Breast epithelium (tissue), 4 donors: ENCODE data around the gene HOXD9. TPM values are rescaled to one million over a fixed set of nuclear protein-coding genes. Genes with fewer than 3 reads are reported as not detected.

Experiments used
- DNase-seq, 2 donors: peaks; one replicate each; pipeline ENCODE4 v3.0.0-alpha.2; 2019; ENCODE audit warnings: low spot score in 2 of 2
- H3K27ac ChIP-seq, 2 donors: fragments of 200-600 bp; sonication (generic) in 1 of 2; one replicate each; pipeline ENCODE4 v1.5.1; 2016 to 2019; ENCODE audit warnings: mild to moderate bottlenecking in 1 of 2
- H3K27me3 ChIP-seq, 2 donors: fragments of 200-600 bp; sonication (generic) in 1 of 2; one replicate each; pipeline versions ENCODE4 v1.5.1 to v1.6.0; 2017 to 2019; ENCODE audit warnings: control low read depth in 1 of 2, mild to moderate bottlenecking in 1 of 2
- H3K36me3 ChIP-seq: fragments of 200-600 bp; one replicate; pipeline ENCODE4 v1.5.1; 2019
- H3K4me1 ChIP-seq, 2 donors: fragments of 200-600 bp; sonication (generic); one replicate each; pipeline ENCODE4 v1.5.1; 2016 to 2019; ENCODE audit warnings: control low read depth in 1 of 2
- H3K4me3 ChIP-seq, 3 donors: fragments of 200-600 bp; sonication (generic); 1 replicate in 2 of 3; 2 replicates in 1 of 3; pipeline ENCODE4 v1.5.1; 2016 to 2019; ENCODE audit warnings: mild to moderate bottlenecking in 3 of 3, moderate library complexity in 2 of 3
- H3K9me3 ChIP-seq, 2 donors: fragments of 200-600 bp; sonication (generic) in 1 of 2; one replicate each; pipeline ENCODE4 v1.5.1; 2016 to 2019; ENCODE audit warnings: control low read depth in 1 of 2
- POLR2A ChIP-seq: fragments of 450-650 bp; IDR thresholded peaks from one replicate; pipeline ENCODE4 v1.6.1; 2016; ENCODE audit warnings: antibody characterized with exemption, mild to moderate bottlenecking, moderate library complexity
- POLR2AphosphoS5 ChIP-seq, 3 donors: sonication (generic); formaldehyde crosslinking; IDR thresholded peaks; one replicate each; pipeline ENCODE4 v1.6.1; 2017; ENCODE audit warnings: antibody characterized with exemption in 3 of 3
- intact Hi-C: fragments of 100-400 bp; cut with DNase I; formaldehyde crosslinking; loops from one replicate; pipeline ENCODE4 v1.15.1; 2023; ENCODE audit warnings: low total_unique reads
- total RNA-seq, 3 donors: library from RNA; depleted of rRNA; stranded (reverse); fragments of >200 nt; gene quantifications; one replicate each; pipeline ENCODE4 v1.1.0, GENCODE V29; 2016
- TF ChIP-seq, protein P1 (sequence below), 3 donors: fragments of 450-650 bp; IDR thresholded peaks; one replicate each; pipeline ENCODE4 v1.5.1; 2016 to 2017; ENCODE audit warnings: antibody characterized with exemption in 3 of 3, mild to moderate bottlenecking in 3 of 3, moderate library complexity in 3 of 3

The HOXD9 gene
- total RNA-seq, 3 donors from 2014 or later = 2.4 to 17.0 (median 2.8) TPM

DNA sequence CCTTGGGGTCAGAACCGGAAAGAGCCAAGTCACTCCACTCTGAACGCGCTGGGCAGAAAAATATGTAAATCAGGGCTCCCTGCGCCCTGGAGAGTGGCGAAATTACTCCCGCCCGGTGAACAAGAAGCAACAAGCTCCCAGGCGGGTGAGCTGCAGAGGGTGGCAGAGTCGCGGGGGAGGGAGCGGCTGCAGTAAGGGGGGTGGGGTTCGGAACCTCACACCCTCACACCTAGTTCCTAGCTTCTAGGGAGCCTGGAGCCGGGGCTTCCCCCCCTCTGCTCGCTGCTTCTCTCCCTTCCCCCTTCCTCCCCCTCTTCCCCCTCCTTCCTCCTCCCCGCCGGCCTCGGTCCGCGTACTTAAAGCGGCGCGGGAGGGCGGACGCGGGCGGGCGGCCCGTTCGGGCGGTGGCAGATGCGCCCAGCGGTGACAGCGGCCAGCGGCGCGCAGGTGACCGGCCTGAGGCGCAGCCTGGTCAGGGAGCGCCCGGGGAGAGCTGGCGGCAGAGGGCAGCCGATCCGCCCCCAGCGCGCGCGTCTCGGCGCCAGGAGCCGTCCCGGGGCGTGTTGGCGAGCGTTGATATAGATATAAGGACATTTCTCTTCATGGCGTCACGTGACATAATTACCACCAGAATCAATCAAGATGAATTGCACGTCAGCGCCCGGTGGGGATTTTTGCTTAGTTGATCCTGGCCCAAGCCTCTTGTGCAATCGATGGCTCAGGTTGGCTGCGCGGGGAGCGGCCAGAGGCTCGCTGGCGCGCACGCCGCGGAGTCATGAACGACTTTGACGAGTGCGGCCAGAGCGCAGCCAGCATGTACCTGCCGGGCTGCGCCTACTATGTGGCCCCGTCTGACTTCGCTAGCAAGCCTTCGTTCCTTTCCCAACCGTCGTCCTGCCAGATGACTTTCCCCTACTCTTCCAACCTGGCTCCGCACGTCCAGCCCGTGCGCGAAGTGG lies 15.7 kb upstream of the HOXD9 start, which contains the start of gene HOXD11:
Gene HOXD11 (plus strand): TSS at position 700 of the 959 bp plus-strand sequence. CDS start 76 bp downstream, at position 776.
- Histone ChIP-seq H3K4me1 (peaks cover 0 to 4% of the 10 kb centered on the region in 2 donors), H3K27me3 (peaks cover 28 to 98% of the 10 kb centered on the region in 2 donors), H3K9me3 (no peaks in the 10 kb centered on the region), H3K4me3 (peak within 1 kb of the TSS; percentile 24 to 68 (median 43)), H3K36me3 (no peaks in the 10 kb centered on the region), H3K27ac (no peak within 1 kb of the TSS)
- TF ChIP-seq, protein P1, sequence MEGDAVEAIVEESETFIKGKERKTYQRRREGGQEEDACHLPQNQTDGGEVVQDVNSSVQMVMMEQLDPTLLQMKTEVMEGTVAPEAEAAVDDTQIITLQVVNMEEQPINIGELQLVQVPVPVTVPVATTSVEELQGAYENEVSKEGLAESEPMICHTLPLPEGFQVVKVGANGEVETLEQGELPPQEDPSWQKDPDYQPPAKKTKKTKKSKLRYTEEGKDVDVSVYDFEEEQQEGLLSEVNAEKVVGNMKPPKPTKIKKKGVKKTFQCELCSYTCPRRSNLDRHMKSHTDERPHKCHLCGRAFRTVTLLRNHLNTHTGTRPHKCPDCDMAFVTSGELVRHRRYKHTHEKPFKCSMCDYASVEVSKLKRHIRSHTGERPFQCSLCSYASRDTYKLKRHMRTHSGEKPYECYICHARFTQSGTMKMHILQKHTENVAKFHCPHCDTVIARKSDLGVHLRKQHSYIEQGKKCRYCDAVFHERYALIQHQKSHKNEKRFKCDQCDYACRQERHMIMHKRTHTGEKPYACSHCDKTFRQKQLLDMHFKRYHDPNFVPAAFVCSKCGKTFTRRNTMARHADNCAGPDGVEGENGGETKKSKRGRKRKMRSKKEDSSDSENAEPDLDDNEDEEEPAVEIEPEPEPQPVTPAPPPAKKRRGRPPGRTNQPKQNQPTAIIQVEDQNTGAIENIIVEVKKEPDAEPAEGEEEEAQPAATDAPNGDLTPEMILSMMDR (IDR thresholded peaks at IDR 0.05) = no peak
- TF ChIP-seq POLR2A (no peak), POLR2AphosphoS5 (IDR thresholded peaks at IDR 0.05) (no peak)
- intact Hi-C loops = no loop called here
- DNase-seq = peak in 1 of 2 donors; percentile 43

DNA sequence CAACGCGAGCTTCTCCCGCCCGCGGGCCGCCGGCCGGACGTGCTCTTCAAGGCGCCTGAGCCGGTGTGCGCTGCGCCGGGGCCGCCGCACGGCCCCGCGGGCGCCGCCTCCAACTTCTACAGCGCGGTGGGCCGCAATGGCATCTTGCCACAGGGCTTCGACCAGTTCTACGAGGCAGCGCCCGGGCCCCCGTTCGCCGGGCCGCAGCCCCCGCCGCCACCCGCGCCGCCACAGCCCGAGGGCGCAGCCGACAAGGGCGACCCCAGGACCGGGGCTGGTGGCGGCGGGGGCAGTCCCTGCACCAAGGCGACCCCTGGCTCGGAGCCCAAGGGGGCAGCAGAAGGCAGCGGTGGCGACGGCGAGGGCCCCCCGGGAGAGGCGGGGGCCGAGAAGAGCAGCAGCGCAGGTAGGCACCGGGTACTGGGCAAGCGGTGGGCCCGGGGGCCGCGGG lies 14.8 kb upstream of the HOXD9 start:
- Histone ChIP-seq H3K4me1 (peaks cover 0 to 4% of the 10 kb centered on the region in 2 donors), H3K9me3 (no peaks in the 10 kb centered on the region), H3K4me3 (peak overlapping the region in 2 of 3 donors; percentile 26 to 68), H3K27ac (no peak overlapping the region), H3K27me3 (peaks cover 30 to 98% of the 10 kb centered on the region in 2 donors), H3K36me3 (no peaks in the 10 kb centered on the region)
- DNase-seq = peak in 1 of 2 donors; percentile 47
- TF ChIP-seq, protein P1 (IDR thresholded peaks at IDR 0.05) = no peak
- no peak for TF ChIP-seq POLR2A
- intact Hi-C loops = no loop called here

DNA sequence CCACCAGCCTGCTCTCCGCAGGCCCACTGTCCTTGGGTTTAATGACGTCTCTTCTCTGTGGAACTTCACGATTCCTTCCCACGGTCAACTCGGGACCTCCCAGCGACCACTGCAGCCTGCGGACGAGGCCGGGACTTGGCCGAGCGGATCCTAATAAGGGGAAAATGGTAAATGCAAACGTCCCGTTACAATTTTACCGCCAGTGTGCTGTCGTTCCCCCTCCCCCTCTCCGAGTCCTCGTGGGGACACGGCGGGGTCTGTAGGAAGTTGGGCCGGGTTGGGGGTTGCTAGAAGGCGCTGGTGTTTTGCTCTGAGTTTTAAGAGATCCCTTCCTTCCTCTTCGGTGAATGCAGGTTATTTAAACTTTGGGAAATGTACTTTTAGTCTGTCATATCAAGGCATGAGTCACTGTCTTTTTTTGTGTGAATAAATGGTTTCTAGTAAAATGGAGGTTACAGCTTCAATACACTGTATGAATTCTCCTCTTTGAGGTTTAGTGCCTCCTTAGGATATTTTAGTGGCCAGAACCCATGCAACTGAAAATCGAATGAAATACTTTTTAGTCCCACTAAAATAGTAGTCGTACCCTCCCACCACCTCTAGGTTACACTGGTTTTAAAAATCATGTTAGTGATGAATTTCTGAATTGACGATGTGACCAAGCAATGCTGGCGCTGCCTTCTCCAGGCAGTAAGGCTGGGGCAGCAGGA lies 13.2 kb upstream of the HOXD9 start:
- no peaks in the 10 kb centered on the region for H3K9me3 ChIP-seq
- peak overlapping the region in 1 of 3 donors; percentile 68 for H3K4me3 ChIP-seq
- intact Hi-C loops = no loop called here
- H3K36me3 ChIP-seq = no peaks in the 10 kb centered on the region
- peaks cover 27 to 98% of the 10 kb centered on the region in 2 donors for H3K27me3 ChIP-seq
- H3K4me1 ChIP-seq = peaks cover 0 to 4% of the 10 kb centered on the region in 2 donors
- no peak for TF ChIP-seq POLR2AphosphoS5 (IDR thresholded peaks at IDR 0.05)
- TF ChIP-seq, protein P1 (IDR thresholded peaks at IDR 0.05) = no peak
- TF ChIP-seq POLR2A = no peak
- H3K27ac ChIP-seq = no peak overlapping the region
- no peak for DNase-seq

DNA sequence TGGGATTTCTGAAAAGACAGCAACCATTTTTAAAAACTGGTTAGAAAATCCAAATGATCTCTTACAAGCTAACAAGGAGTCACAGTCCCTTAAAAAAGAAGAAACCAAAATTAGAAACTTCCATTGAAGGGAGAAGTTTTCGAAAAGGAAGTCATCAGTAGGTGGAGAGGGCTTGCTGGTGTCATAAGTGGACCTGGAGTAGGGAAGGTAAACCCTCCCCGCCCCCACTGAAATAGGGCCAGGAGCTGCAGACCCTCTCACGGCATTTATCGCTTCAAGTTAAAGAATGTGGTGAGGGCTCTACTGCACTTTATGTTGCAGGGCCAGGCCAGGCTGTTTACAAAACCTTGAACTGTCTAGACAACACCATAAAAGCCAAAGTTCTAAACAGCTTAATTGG lies 12.6 kb upstream of the HOXD9 start:
- H3K4me3 ChIP-seq = no peak overlapping the region

More for the DNA sequence above, 12.6 kb upstream of the HOXD9 start:
- no peaks in the 10 kb centered on the region for H3K9me3 ChIP-seq
- intact Hi-C loops = no loop called here
- TF ChIP-seq, protein P1 (IDR thresholded peaks at IDR 0.05) = no peak
- TF ChIP-seq POLR2A (no peak), POLR2AphosphoS5 (IDR thresholded peaks at IDR 0.05) (no peak)
- no peaks in the 10 kb centered on the region for H3K36me3 ChIP-seq
- H3K27ac ChIP-seq = no peak overlapping the region
- DNase-seq = no peak
- H3K27me3 ChIP-seq = peaks cover 22 to 98% of the 10 kb centered on the region in 2 donors
- peaks cover 0 to under 1% of the 10 kb centered on the region in 2 donors for H3K4me1 ChIP-seq
